Measurements from ENCODE around the gene CDH15.

DNA sequence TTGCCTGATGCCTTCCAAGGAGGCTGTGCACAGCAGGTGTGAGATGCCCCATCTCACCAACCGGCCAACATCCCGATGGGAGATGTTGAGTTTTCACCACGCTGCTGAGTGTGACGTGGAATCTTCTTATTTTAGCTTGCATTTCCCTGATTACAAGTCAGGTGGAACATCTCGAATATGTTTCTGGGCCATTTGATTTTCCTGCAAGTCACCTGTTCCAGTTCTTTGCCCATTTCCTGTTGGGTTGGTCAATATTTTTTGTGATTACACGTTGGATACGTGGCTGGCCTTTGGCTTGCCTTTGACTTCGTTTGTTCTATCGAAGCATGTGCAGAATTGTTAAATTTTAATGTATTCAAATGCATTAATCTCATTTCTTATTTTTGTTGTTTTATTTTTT lies 8.3 kb upstream of the CDH15 start:
- no peak for TF ChIP-seq ZNF274 (IDR thresholded peaks at IDR 0.05; ENCODE audit: low read depth, low read length)
- TF ChIP-seq YY1 (IDR thresholded peaks at IDR 0.05; ENCODE audit: insufficient read depth, insufficient read length) = no peak
- TF ChIP-seq SUZ12 (IDR thresholded peaks at IDR 0.05; ENCODE audit: extremely low read depth, insufficient read depth, insufficient read length) = no peak

All from NT2/D1 (cell line).